K562 (cell line): ENCODE measurements around the gene ITGA2B. TPM values are rescaled to one million over a fixed set of nuclear protein-coding genes. Genes with fewer than 3 reads are reported as not detected.

Source experiments
- BDP1 ChIP-seq: IDR thresholded peaks from 3 replicates; pipeline ENCODE4 v1.6.1; 2011; ENCODE audit not compliant: insufficient read length, insufficient read depth
- BHLHE40 ChIP-seq: IDR thresholded peaks from 2 replicates; pipeline ENCODE4 v1.6.1; 2011; ENCODE audit warnings: low read length, improper control_type of control experiment
- CXXC5 ChIP-seq: fragments of 250-450 bp; sonication (Bioruptor Pico); IDR thresholded peaks from 2 replicates; pipeline ENCODE4 v1.8.0; 2022; ENCODE audit warnings: inconsistent platforms, mild to moderate bottlenecking, moderate library complexity
- FOXA1 ChIP-seq: fragments of 450-650 bp; IDR thresholded peaks from 2 replicates; pipeline ENCODE4 v1.6.1; 2016; ENCODE audit warnings: mild to moderate bottlenecking, borderline replicate concordance
- FOXK2 ChIP-seq, 2 experiments: fragments of 450-650 bp; IDR thresholded peaks in 1 of 2; conservative IDR thresholded peaks in 1 of 2; 2 replicates each; pipeline ENCODE4 v1.6.1; 2016; ENCODE audit warnings: low read depth in 2 of 2, mild to moderate bottlenecking in 1 of 2
- HDAC1 ChIP-seq, 2 experiments: fragments of 450-650 bp; IDR thresholded peaks; 2 replicates each; pipeline ENCODE4 v1.6.1; 2016 to 2017; ENCODE audit warnings: inconsistent platforms in 1 of 2, mild to moderate bottlenecking in 1 of 2, moderate library complexity in 1 of 2
- MAZ ChIP-seq, 2 experiments: fragments of 450-650 bp in 1 of 2; sonication (generic) in 1 of 2; formaldehyde crosslinking; IDR thresholded peaks in 1 of 2; conservative IDR thresholded peaks in 1 of 2; 2 replicates each; pipeline versions ENCODE4 v1.4.0 to v1.5.0; 2020; ENCODE audit warnings: mild to moderate bottlenecking in 1 of 2, missing genetic modification reagents in 1 of 2
- POLR2AphosphoS2 ChIP-seq: IDR thresholded peaks from 2 replicates; pipeline ENCODE4 v1.6.1; 2012; ENCODE audit warnings: low read length, improper control_type of control experiment
- PPARD ChIP-seq: fragments of 250-450 bp; sonication (Bioruptor Pico); IDR thresholded peaks from 2 replicates; pipeline ENCODE4 v1.8.0; 2022; ENCODE audit warnings: inconsistent platforms, mild to moderate bottlenecking, moderate library complexity
- RCOR1 ChIP-seq, 2 experiments: IDR thresholded peaks; 2 replicates each; pipeline ENCODE4 v1.6.1; 2012; ENCODE audit warnings: low read depth in 2 of 2, low read length in 2 of 2, borderline replicate concordance in 1 of 2, improper control_type of control experiment in 1 of 2
- REST ChIP-seq, 2 experiments: fragments of 450-650 bp; formaldehyde crosslinking in 1 of 2; IDR thresholded peaks; 2 replicates each; pipeline versions ENCODE4 v1.4.0 to v1.6.1; 2014 to 2020; ENCODE audit warnings: mild to moderate bottlenecking in 2 of 2, borderline replicate concordance in 1 of 2, low read depth in 1 of 2
- SAP30 ChIP-seq: fragments of 200-600 bp; sonication (generic); IDR thresholded peaks from 2 replicates; pipeline ENCODE4 v1.6.1; 2012; ENCODE audit warnings: borderline replicate concordance, low read depth, mild to moderate bottlenecking, moderate library complexity, low read length, control low read depth, inconsistent platforms; ENCODE audit not compliant: insufficient read depth, poor library complexity, severe bottlenecking
- STAT5A ChIP-seq: IDR thresholded peaks from 2 replicates; pipeline ENCODE4 v1.6.1; 2012; ENCODE audit warnings: low read length, inconsistent platforms, borderline replicate concordance
- ZNF263 ChIP-seq: sonication (generic); formaldehyde crosslinking; IDR thresholded peaks from 2 replicates; pipeline ENCODE4 v1.8.0; 2022; ENCODE audit warnings: mild to moderate bottlenecking, missing genetic modification reagents, borderline replicate concordance
- ZNF408 ChIP-seq: fragments of 250-450 bp; sonication (Bioruptor Pico); IDR thresholded peaks from 2 replicates; pipeline ENCODE4 v1.4.0; 2020; ENCODE audit warnings: low read depth, mild to moderate bottlenecking, moderate library complexity
- ZNF551 ChIP-seq: fragments of 250-450 bp; sonication (Bioruptor Pico); IDR thresholded peaks from 2 replicates; pipeline ENCODE4 v1.5.0; 2021; ENCODE audit warnings: mild to moderate bottlenecking, moderate library complexity
- ZNF668 ChIP-seq: fragments of 250-450 bp; sonication (Bioruptor Pico); IDR thresholded peaks from 2 replicates; pipeline ENCODE4 v1.8.0; 2022; ENCODE audit warnings: mild to moderate bottlenecking, inconsistent platforms
- polyA plus RNA-seq, 8 experiments: library from polyadenylated mRNA; depleted of rRNA in 4 of 8; stranded (reverse) in 5 of 8; unstranded in 3 of 8; fragments of >200 nt; fragmentation: Nextera tagmentation in 2 of 8; fragmentation: Illumina TruSeq in 1 of 8; extraction: Ambion mirVana in 2 of 8; extraction: Trizol in 1 of 8; gene quantifications; 2 replicates each; pipeline versions ENCODE4 v1.2.1 to v1.2.3, GENCODE V29; 2011 to 2014; ENCODE audit warnings: inconsistent platforms in 1 of 8, missing spikeins in 1 of 8
- total RNA-seq, 7 experiments: library from RNA; depleted of rRNA in 6 of 7; stranded (reverse); fragments of >200 nt in 6 of 7; fragmentation: Illumina TruSeq in 2 of 7; extraction: Trizol in 2 of 7; gene quantifications; 2 replicates each; pipeline versions ENCODE4 v1.2.1 to v1.2.3, GENCODE V29; 2011 to 2021; ENCODE audit warnings: low replicate concordance in 1 of 7
- TF ChIP-seq, protein P1 (sequence below): sonication (generic); formaldehyde crosslinking; IDR thresholded peaks from 2 replicates; pipeline ENCODE4 v1.8.1; 2023; ENCODE audit warnings: mild to moderate bottlenecking, missing genetic modification reagents

ITGA2B gene
- total and polyA plus RNA-seq, 9 of the 15 experiments (the other 6 are each of a cell fraction or from before 2014, with no cell fraction given): 1.1 to 26.4 (median 5.6) TPM

- TF ChIP-seq POLR2AphosphoS2 (no peak), BDP1 (no peak), BHLHE40 (peak; percentile 97), ZNF551 (no peak), ZNF408 (peak; percentile 99), RCOR1 (IDR thresholded peaks at IDR 0.05; ENCODE audit: borderline replicate concordance in 1 of 2, low read depth in 2 of 2, low read length in 2 of 2) (0 out of 4 replicates have a peak, but pooled peaks of 1 of the 2 experiments have one; percentile 27), FOXK2 (conservative IDR thresholded peaks at IDR 0.05 in 1 of 2, IDR thresholded peaks at IDR 0.05 in 1 of 2; ENCODE audit: low read depth in 2 of 2) (peak in 1 of 2 experiments; percentile 20; a peak in 1 of 4 replicates), HDAC1 (IDR thresholded peaks at IDR 0.05) (peak in 1 of 2 experiments; percentile 78; a peak in 2 of 4 replicates), REST (IDR thresholded peaks at IDR 0.05; ENCODE audit: borderline replicate concordance) (peak; percentile 85), REST (CRISPR knock-in tag; IDR thresholded peaks at IDR 0.05; ENCODE audit: low read depth) (no peak), SAP30 (peak; percentile 66), ZNF668 (CRISPR knock-in tag) (no peak), FOXA1 (no peak), ZNF263 (CRISPR knock-in tag) (peak; percentile 66; the same call in 1 of the 2 replicates), CXXC5 (CRISPR knock-in tag) (peak; percentile 88), PPARD (CRISPR knock-in tag) (no peak), STAT5A (no peak), MAZ (CRISPR knock-in tag; conservative IDR thresholded peaks at IDR 0.05 in 1 of 2, IDR thresholded peaks at IDR 0.05 in 1 of 2) (peak; percentile 78 to 97)
- TF ChIP-seq, protein P1, sequence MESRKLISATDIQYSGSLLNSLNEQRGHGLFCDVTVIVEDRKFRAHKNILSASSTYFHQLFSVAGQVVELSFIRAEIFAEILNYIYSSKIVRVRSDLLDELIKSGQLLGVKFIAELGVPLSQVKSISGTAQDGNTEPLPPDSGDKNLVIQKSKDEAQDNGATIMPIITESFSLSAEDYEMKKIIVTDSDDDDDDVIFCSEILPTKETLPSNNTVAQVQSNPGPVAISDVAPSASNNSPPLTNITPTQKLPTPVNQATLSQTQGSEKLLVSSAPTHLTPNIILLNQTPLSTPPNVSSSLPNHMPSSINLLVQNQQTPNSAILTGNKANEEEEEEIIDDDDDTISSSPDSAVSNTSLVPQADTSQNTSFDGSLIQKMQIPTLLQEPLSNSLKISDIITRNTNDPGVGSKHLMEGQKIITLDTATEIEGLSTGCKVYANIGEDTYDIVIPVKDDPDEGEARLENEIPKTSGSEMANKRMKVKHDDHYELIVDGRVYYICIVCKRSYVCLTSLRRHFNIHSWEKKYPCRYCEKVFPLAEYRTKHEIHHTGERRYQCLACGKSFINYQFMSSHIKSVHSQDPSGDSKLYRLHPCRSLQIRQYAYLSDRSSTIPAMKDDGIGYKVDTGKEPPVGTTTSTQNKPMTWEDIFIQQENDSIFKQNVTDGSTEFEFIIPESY (CRISPR knock-in tag): peak; percentile 73; the same call in 1 of the 2 replicates
These were observed 62.5 kb downstream of the ITGA2B start (continued) for GRCh38 chr17:44326861-44327444.
